Gastrocnemius medialis (tissue), 4 donors: ENCODE data around the gene PLSCR3.

Experiments used
- POLR2A ChIP-seq, 2 donors: fragments of 450-650 bp; IDR thresholded peaks; one replicate each; pipeline ENCODE4 v1.6.1; 2017; ENCODE audit warnings: antibody characterized with exemption in 2 of 2, mild to moderate bottlenecking in 2 of 2, moderate library complexity in 2 of 2
- TF ChIP-seq, protein P1 (sequence below), 5 experiments: fragments of 450-650 bp in 3 of 5; fragments of 200-600 bp in 2 of 5; sonication (generic) in 2 of 5; IDR thresholded peaks in 4 of 5; conservative IDR thresholded peaks in 1 of 5; 1 replicate in 4 of 5; 2 replicates in 1 of 5; pipeline ENCODE4 v1.5.1; 2016 to 2019; ENCODE audit warnings: antibody characterized with exemption in 5 of 5, mild to moderate bottlenecking in 3 of 5, moderate library complexity in 3 of 5

DNA sequence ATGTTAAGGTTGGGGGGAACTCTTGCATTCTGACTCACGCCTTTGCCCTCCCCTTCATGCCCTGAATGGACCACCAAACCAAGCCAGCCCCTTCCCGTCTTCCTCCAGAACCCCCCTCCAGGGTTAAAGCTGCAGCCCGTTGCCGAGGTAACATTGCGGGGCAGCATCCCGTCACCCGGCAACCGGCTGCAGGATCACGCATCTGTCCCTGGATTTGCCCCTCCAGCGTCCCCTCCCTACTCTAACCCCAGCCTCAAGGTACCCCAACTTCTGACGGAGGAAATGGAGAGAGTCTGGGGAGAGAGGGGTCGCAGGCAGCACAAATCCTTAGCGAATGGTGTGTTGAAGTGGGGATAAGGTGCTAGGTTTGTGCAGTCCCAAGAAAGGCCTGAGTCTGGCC is 12.8 kb upstream of the PLSCR3 start:
- TF ChIP-seq, protein P1, sequence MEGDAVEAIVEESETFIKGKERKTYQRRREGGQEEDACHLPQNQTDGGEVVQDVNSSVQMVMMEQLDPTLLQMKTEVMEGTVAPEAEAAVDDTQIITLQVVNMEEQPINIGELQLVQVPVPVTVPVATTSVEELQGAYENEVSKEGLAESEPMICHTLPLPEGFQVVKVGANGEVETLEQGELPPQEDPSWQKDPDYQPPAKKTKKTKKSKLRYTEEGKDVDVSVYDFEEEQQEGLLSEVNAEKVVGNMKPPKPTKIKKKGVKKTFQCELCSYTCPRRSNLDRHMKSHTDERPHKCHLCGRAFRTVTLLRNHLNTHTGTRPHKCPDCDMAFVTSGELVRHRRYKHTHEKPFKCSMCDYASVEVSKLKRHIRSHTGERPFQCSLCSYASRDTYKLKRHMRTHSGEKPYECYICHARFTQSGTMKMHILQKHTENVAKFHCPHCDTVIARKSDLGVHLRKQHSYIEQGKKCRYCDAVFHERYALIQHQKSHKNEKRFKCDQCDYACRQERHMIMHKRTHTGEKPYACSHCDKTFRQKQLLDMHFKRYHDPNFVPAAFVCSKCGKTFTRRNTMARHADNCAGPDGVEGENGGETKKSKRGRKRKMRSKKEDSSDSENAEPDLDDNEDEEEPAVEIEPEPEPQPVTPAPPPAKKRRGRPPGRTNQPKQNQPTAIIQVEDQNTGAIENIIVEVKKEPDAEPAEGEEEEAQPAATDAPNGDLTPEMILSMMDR (IDR thresholded peaks at IDR 0.05 in 4 of 5, conservative IDR thresholded peaks at IDR 0.05 in 1 of 5): no peak
- TF ChIP-seq POLR2A (IDR thresholded peaks at IDR 0.05): no peak
